ENCODE results near the gene TAS2R60. TPM values are rescaled to one million over a fixed set of nuclear protein-coding genes. Genes with fewer than 3 reads are reported as not detected.
A peak's percentile ranks its signal among the peaks of the same experiment; 100 is the strongest.

The TAS2R60 gene
- total RNA-seq, 6 experiments from 2014 or later = not detected

DNA sequence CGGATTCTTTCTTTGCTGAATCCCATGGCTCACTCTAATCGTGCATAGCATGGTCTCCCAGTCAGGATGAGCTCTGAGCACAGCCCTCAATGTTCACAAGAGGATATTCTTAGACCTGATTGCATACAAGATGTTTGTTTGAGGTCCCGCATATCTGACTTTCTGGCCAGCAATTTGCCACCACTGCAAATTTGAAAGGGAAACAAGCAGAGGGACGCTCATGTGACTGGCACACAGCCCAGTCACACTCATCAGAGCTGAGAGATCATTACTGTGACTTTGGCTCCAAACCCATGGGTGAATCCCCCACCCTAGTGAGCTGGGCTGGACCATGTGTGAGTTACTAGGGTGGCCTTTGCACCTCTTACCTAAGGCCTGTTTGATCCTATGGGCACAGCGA, 44.3 kb downstream of the TAS2R60 start:
- Mint-ChIP-seq H3K9me3 (no peaks in the 10 kb centered on the region), H3K27me3 (ENCODE audit: insufficient read depth) (no peaks in the 10 kb centered on the region; the same call in none of the 2 replicates), H3K4me1 (ENCODE audit: low read depth) (peaks cover 68% of the 10 kb centered on the region), H3K36me3 (ENCODE audit: low read depth) (no peaks in the 10 kb centered on the region), H3K27ac (peak overlapping the region; percentile 75), H3K4me3 (peak overlapping the region; percentile 55)
- TF ChIP-seq, protein P1, sequence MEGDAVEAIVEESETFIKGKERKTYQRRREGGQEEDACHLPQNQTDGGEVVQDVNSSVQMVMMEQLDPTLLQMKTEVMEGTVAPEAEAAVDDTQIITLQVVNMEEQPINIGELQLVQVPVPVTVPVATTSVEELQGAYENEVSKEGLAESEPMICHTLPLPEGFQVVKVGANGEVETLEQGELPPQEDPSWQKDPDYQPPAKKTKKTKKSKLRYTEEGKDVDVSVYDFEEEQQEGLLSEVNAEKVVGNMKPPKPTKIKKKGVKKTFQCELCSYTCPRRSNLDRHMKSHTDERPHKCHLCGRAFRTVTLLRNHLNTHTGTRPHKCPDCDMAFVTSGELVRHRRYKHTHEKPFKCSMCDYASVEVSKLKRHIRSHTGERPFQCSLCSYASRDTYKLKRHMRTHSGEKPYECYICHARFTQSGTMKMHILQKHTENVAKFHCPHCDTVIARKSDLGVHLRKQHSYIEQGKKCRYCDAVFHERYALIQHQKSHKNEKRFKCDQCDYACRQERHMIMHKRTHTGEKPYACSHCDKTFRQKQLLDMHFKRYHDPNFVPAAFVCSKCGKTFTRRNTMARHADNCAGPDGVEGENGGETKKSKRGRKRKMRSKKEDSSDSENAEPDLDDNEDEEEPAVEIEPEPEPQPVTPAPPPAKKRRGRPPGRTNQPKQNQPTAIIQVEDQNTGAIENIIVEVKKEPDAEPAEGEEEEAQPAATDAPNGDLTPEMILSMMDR (IDR thresholded peaks at IDR 0.05) = no peak
- DNase-seq = peak; percentile 66

DNA sequence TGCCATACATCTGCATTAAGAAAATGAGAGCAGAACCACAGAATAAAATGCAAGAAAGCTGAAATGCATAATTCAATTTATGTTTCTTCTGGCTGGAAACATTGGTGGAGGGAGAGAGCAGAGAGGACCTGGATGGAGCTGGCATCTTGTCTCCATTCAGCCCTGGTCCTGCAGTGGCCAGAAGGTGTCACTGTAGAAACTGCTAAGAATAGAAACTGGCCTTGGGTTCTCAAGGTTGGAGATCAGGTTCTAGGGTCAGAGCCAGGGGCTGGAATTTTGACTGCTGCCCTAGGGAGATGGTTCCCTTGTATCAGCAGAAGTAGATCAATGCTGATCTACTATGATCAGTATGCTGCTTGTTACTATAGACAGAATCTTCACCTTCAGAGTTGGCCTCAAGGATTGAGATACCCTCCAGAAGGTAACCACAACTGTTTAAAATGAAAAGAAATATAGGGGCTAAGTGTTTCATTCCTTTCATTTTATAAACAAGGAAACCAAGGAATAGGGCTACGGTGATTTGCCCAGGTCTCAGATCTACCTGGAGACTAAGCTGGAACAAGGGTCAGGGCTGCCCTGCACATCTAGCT, 47.6 kb downstream of the TAS2R60 start:
- peak overlapping the region; percentile 85; the same call in 1 of the 2 replicates for H3K27ac Mint-ChIP-seq
- no peaks in the 10 kb centered on the region for H3K36me3 Mint-ChIP-seq (ENCODE audit: low read depth)
- TF ChIP-seq, protein P1 (IDR thresholded peaks at IDR 0.05) = peak; percentile 68
- H3K27me3 Mint-ChIP-seq (ENCODE audit: insufficient read depth) = no peaks in the 10 kb centered on the region; the same call in none of the 2 replicates
- H3K4me1 Mint-ChIP-seq (ENCODE audit: low read depth) = peaks cover 82% of the 10 kb centered on the region
- H3K4me3 Mint-ChIP-seq = no peak overlapping the region
- DNase-seq = no peak
- H3K9me3 Mint-ChIP-seq = no peaks in the 10 kb centered on the region

DNA sequence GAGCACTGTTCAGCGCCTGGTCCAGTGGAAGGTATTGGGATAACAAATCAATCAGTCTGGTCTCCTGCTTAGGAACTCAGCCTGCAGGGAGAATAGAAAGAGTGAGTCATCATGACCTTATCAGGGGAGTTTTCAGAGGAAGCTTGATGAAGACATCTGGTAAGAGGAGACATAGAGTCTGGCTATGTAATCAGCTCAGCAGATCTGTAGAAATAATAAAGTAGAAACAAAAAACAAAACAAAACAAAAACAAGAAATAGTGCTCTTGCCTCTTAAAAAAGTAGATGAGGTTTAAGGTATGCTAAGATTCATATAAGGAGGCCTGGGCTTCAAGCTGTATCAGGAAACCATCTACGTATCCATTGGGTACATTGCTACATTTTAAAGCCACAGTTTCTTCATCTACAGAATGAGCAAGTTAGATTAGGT, 48.8 kb downstream of the TAS2R60 start:
- Mint-ChIP-seq H3K27ac (peak overlapping the region; percentile 85), H3K9me3 (no peaks in the 10 kb centered on the region), H3K36me3 (ENCODE audit: low read depth) (no peaks in the 10 kb centered on the region), H3K4me1 (ENCODE audit: low read depth) (peaks cover 76% of the 10 kb centered on the region), H3K27me3 (ENCODE audit: insufficient read depth) (no peaks in the 10 kb centered on the region; the same call in none of the 2 replicates), H3K4me3 (peak overlapping the region; percentile 50)
- peak; percentile 89 for DNase-seq
- TF ChIP-seq, protein P1 (IDR thresholded peaks at IDR 0.05) = no peak

DNA sequence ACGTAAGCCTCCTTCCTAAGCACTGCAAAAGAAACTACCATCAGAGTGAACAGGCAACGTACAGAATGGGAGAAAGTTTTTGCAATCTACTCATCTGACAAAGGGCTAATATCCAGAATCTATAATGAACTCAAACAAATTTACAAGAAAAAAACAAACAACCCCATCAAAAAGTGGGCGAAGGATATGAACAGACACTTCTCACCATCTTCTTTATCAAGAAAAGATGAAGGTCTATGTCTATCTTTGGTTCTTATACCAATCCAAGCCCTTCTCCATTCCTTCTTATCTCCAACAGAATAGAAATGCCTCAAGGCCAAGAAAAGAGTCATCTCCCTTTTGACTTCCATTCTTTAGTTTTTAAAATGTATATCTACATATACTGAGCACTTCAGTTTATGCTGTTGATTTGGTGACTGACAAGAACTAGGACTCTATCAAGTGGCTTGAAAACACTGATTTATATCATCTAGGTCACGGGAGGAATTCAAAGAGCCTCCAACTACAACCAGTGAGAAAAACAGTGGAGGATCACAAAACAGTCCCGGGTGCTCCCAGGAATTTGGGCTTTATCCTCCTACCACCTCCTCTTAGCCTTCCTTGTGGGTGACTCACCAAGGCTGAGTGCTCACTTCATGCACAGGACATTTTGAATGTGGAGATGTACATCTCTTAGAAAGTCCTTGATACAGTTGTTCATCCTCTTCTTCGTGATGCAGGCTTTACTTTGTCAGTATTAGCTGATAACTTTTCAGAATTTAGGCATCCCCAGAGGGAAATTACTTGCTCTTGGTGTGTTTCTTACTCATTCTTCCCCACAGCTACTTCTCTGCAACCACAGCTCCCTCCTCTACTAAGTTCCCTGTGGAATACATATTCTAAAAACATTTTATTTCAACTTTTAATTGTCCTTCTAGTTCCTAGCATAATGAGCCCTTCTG, 49.8 kb downstream of the TAS2R60 start:
- Mint-ChIP-seq H3K4me3 (peak overlapping the region; percentile 50), H3K36me3 (ENCODE audit: low read depth) (no peaks in the 10 kb centered on the region), H3K9me3 (no peaks in the 10 kb centered on the region), H3K27ac (peak overlapping the region; percentile 85), H3K27me3 (ENCODE audit: insufficient read depth) (no peaks in the 10 kb centered on the region; the same call in 1 of the 2 replicates), H3K4me1 (ENCODE audit: low read depth) (peaks cover 66% of the 10 kb centered on the region)
- DNase-seq = peak; percentile 39
- TF ChIP-seq, protein P1 (IDR thresholded peaks at IDR 0.05) = no peak

DNA sequence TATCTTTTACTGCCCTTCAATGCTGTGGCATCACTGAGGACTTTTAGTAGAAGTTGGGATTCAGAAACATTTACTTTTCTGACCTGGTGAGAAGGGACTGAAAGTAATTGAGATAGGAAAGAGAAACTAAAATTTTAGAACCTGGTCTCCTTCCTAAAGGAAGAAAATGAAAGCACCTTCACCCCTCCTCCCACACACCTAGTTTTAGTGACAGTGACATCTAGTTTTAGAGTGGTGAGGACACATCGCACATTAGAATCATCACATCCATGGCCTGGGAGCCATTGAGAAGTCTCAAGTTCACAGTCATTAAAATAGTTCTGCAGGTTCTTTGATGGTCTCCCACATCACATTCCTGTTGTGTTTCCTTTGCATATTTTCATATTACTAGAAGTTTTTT, 50.5 kb downstream of the TAS2R60 start:
- H3K9me3 Mint-ChIP-seq = no peaks in the 10 kb centered on the region
- H3K27me3 Mint-ChIP-seq (ENCODE audit: insufficient read depth) = no peaks in the 10 kb centered on the region; the same call in 1 of the 2 replicates
- peaks cover 62% of the 10 kb centered on the region for H3K4me1 Mint-ChIP-seq (ENCODE audit: low read depth)
- TF ChIP-seq, protein P1 (IDR thresholded peaks at IDR 0.05) = no peak
- no peak for DNase-seq
- no peaks in the 10 kb centered on the region for H3K36me3 Mint-ChIP-seq (ENCODE audit: low read depth)
- H3K27ac Mint-ChIP-seq = peak overlapping the region; percentile 85
- H3K4me3 Mint-ChIP-seq = peak overlapping the region; percentile 20

Other genes with a start within 250 kb of the TAS2R60 start
- gene TAS2R40, start 221.4 kb upstream of the TAS2R60 start, total RNA-seq (2021; fragmentation: NEBNext Ultra II Directional; extraction: Animal tissue kit (Norgen Biotek cat#: 25700)) = not detected
- 100 to 1,000 TPM in 2 of 6 experiments, 10 to 100 TPM in 4; 85.6 to 102 (median 89.4) TPM for gene GSTK1, start 180.0 kb upstream of the TAS2R60 start, total RNA-seq (2021; fragmentation: NEBNext Ultra II Directional; extraction: Animal tissue kit (Norgen Biotek cat#: 25700))
- gene TMEM139, start 158.5 kb upstream of the TAS2R60 start, total RNA-seq (2021; fragmentation: NEBNext Ultra II Directional; extraction: Animal tissue kit (Norgen Biotek cat#: 25700)) = under 1 TPM in 1 of 6 experiments, not detected in 5; 0.25 TPM
- 10 to 100 TPM; 22.4 to 29.6 (median 25.0) TPM for gene CASP2, start 155.1 kb upstream of the TAS2R60 start, total RNA-seq (2021; fragmentation: NEBNext Ultra II Directional; extraction: Animal tissue kit (Norgen Biotek cat#: 25700))
- gene CLCN1, start 127.3 kb upstream of the TAS2R60 start, total RNA-seq (2021; fragmentation: NEBNext Ultra II Directional; extraction: Animal tissue kit (Norgen Biotek cat#: 25700)) = not detected
- 1 to 10 TPM in 3 of 6 experiments, under 1 TPM in 3; 0.70 to 1.3 (median 0.98) TPM for gene FAM131B, start 80.7 kb upstream of the TAS2R60 start, total RNA-seq (2021; fragmentation: NEBNext Ultra II Directional; extraction: Animal tissue kit (Norgen Biotek cat#: 25700))
- gene ZYX, start 62.1 kb upstream of the TAS2R60 start, total RNA-seq (2021; fragmentation: NEBNext Ultra II Directional; extraction: Animal tissue kit (Norgen Biotek cat#: 25700)) = 100 to 1,000 TPM; 491 to 576 (median 546) TPM
- gene EPHA1, start 34.6 kb upstream of the TAS2R60 start, total RNA-seq (2021; fragmentation: NEBNext Ultra II Directional; extraction: Animal tissue kit (Norgen Biotek cat#: 25700)) = not detected
- not detected for gene TAS2R41, start 34.4 kb downstream of the TAS2R60 start, total RNA-seq (2021; fragmentation: NEBNext Ultra II Directional; extraction: Animal tissue kit (Norgen Biotek cat#: 25700))
- under 1 TPM in 3 of 6 experiments, not detected in 3; 0.07 to 0.10 (median 0.08) TPM for gene CTAGE15, start 128.3 kb downstream of the TAS2R60 start, total RNA-seq (2021; fragmentation: NEBNext Ultra II Directional; extraction: Animal tissue kit (Norgen Biotek cat#: 25700))
- gene TCAF2, start 177.5 kb downstream of the TAS2R60 start, total RNA-seq (2021; fragmentation: NEBNext Ultra II Directional; extraction: Animal tissue kit (Norgen Biotek cat#: 25700)) = 1 to 10 TPM; 1.3 to 2.1 (median 1.3) TPM

Measured in HFFc6 (cell line).